K562 (cell line): Measurements from ENCODE around the gene CAMSAP3. TPM values are rescaled to one million over a fixed set of nuclear protein-coding genes. Genes with fewer than 3 reads are reported as not detected.

Experiments used
- BACH1 ChIP-seq: fragments of 200-800 bp; sonication (Bioruptor generic); IDR thresholded peaks from 2 replicates; pipeline ENCODE4 v1.6.1; 2016; ENCODE audit warnings: missing genetic modification characterization, missing compliant biosample characterization
- DMBX1 ChIP-seq: fragments of 250-450 bp; sonication (Bioruptor Pico); IDR thresholded peaks from 2 replicates; pipeline ENCODE4 v1.8.0; 2022; ENCODE audit warnings: inconsistent platforms, mild to moderate bottlenecking, moderate library complexity, borderline replicate concordance
- ELF1 ChIP-seq: fragments of 200-800 bp; sonication (Bioruptor generic); IDR thresholded peaks from 2 replicates; pipeline ENCODE4 v1.6.1; 2016; ENCODE audit warnings: missing genetic modification characterization, missing compliant biosample characterization
- KDM5B ChIP-seq: fragments of 200-600 bp; sonication (generic); IDR thresholded peaks from 2 replicates; pipeline ENCODE4 v1.6.1; 2012; ENCODE audit warnings: low read depth, mild to moderate bottlenecking, moderate library complexity, low read length, control low read depth, inconsistent platforms; ENCODE audit not compliant: insufficient replicate concordance
- MAZ ChIP-seq, 2 experiments: fragments of 450-650 bp in 1 of 2; sonication (generic) in 1 of 2; formaldehyde crosslinking; IDR thresholded peaks in 1 of 2; conservative IDR thresholded peaks in 1 of 2; 2 replicates each; pipeline versions ENCODE4 v1.4.0 to v1.5.0; 2020; ENCODE audit warnings: mild to moderate bottlenecking in 1 of 2, missing genetic modification reagents in 1 of 2
- MCM5 ChIP-seq: fragments of 450-650 bp; IDR thresholded peaks from 2 replicates; pipeline ENCODE4 v1.6.1; 2016; ENCODE audit warnings: low read depth
- MLLT1 ChIP-seq, 2 experiments: fragments of 450-650 bp; IDR thresholded peaks; 2 replicates each; pipeline ENCODE4 v1.6.1; 2016
- MYBL2 ChIP-seq, 2 experiments: fragments of 450-650 bp in 1 of 2; sonication (generic) in 1 of 2; formaldehyde crosslinking in 1 of 2; IDR thresholded peaks; 2 replicates each; pipeline versions ENCODE4 v1.6.1 to v1.8.1; 2017 to 2022; ENCODE audit warnings: borderline replicate concordance in 1 of 2, inconsistent platforms in 1 of 2, low read depth in 1 of 2, mild to moderate bottlenecking in 1 of 2, missing genetic modification reagents in 1 of 2, moderate library complexity in 1 of 2
- NRF1 ChIP-seq, 2 experiments: fragments of 450-650 bp; IDR thresholded peaks in 1 of 2; conservative IDR thresholded peaks in 1 of 2; 2 replicates each; pipeline ENCODE4 v1.6.1; 2014; ENCODE audit warnings: mild to moderate bottlenecking in 2 of 2
- POLR2G ChIP-seq: fragments of 200-400 bp; formaldehyde crosslinking; IDR thresholded peaks from 2 replicates; pipeline ENCODE4 v1.6.1; 2017; ENCODE audit warnings: low read depth, mild to moderate bottlenecking, antibody characterized with exemption, low read length, moderate library complexity
- POLR2H ChIP-seq: IDR thresholded peaks from 2 replicates; pipeline ENCODE4 v1.6.1; 2016; ENCODE audit warnings: missing genetic modification characterization, low read depth, mild to moderate bottlenecking, control low read depth, missing compliant biosample characterization, moderate library complexity
- RNF2 ChIP-seq: sonication (generic); IDR thresholded peaks from 2 replicates; pipeline ENCODE4 v1.6.1; 2016
- SUPT5H ChIP-seq: fragments of 450-650 bp; IDR thresholded peaks from 2 replicates; pipeline ENCODE4 v1.6.1; 2016
- TCF3 ChIP-seq: sonication (generic); formaldehyde crosslinking; IDR thresholded peaks from 2 replicates; pipeline ENCODE4 v1.4.0; 2020; ENCODE audit warnings: mild to moderate bottlenecking, missing genetic modification reagents
- UBTF ChIP-seq, 2 experiments: IDR thresholded peaks; 2 replicates each; pipeline ENCODE4 v1.6.1; 2012; ENCODE audit warnings: improper control_type of control experiment in 2 of 2, low read depth in 2 of 2, low read length in 2 of 2, borderline replicate concordance in 1 of 2
- USF1 ChIP-seq: sonication (generic); formaldehyde crosslinking; IDR thresholded peaks from 2 replicates; pipeline ENCODE4 v1.9.0; 2022; ENCODE audit warnings: mild to moderate bottlenecking, missing genetic modification reagents
- ZBTB7A ChIP-seq: IDR thresholded peaks from 2 replicates; pipeline ENCODE4 v1.6.1; 2011; ENCODE audit warnings: low read depth, mild to moderate bottlenecking, low read length, moderate library complexity, borderline replicate concordance; ENCODE audit not compliant: control insufficient read depth
- ZBTB8A ChIP-seq: fragments of 450-650 bp; IDR thresholded peaks from 2 replicates; pipeline ENCODE4 v1.6.1; 2018; ENCODE audit warnings: mild to moderate bottlenecking, moderate library complexity; ENCODE audit not compliant: partially characterized antibody
- ZNF395 ChIP-seq: fragments of 200-800 bp; sonication (Bioruptor generic); IDR thresholded peaks from 2 replicates; pipeline ENCODE4 v1.6.1; 2017; ENCODE audit warnings: missing genetic modification characterization, missing compliant biosample characterization
- ZNF76 ChIP-seq: fragments of 250-450 bp; sonication (Bioruptor Pico); IDR thresholded peaks from 2 replicates; pipeline ENCODE4 v1.4.0; 2020; ENCODE audit warnings: mild to moderate bottlenecking, moderate library complexity, borderline replicate concordance
- polyA plus RNA-seq, 8 experiments: library from polyadenylated mRNA; depleted of rRNA in 4 of 8; stranded (reverse) in 5 of 8; unstranded in 3 of 8; fragments of >200 nt; fragmentation: Nextera tagmentation in 2 of 8; fragmentation: Illumina TruSeq in 1 of 8; extraction: Ambion mirVana in 2 of 8; extraction: Trizol in 1 of 8; gene quantifications; 2 replicates each; pipeline versions ENCODE4 v1.2.1 to v1.2.3, GENCODE V29; 2011 to 2014; ENCODE audit warnings: inconsistent platforms in 1 of 8, missing spikeins in 1 of 8
- total RNA-seq, 7 experiments: library from RNA; depleted of rRNA in 6 of 7; stranded (reverse); fragments of >200 nt in 6 of 7; fragmentation: Illumina TruSeq in 2 of 7; extraction: Trizol in 2 of 7; gene quantifications; 2 replicates each; pipeline versions ENCODE4 v1.2.1 to v1.2.3, GENCODE V29; 2011 to 2021; ENCODE audit warnings: low replicate concordance in 1 of 7

Gene CAMSAP3
- total and polyA plus RNA-seq, 9 of the 15 experiments (the other 6 are each of a cell fraction or from before 2014, with no cell fraction given): 0.01 to 0.89 (median 0.22) TPM; not detected in 1

GRCh38 chr19:7636691-7637373 is 41.2 kb downstream of the CAMSAP3 start, which contains the start of gene STXBP2 (continued):
- TF ChIP-seq TCF3 (CRISPR knock-in tag): peak; percentile 24; the same call in 1 of the 2 replicates
- TF ChIP-seq KDM5B: peak; percentile 47
- TF ChIP-seq MAZ (CRISPR knock-in tag; conservative IDR thresholded peaks at IDR 0.05 in 1 of 2, IDR thresholded peaks at IDR 0.05 in 1 of 2): peak; percentile 55 to 65
- peak; percentile 95 for TF ChIP-seq ELF1 (tag)
- no peak for TF ChIP-seq MCM5
- TF ChIP-seq NRF1 (conservative IDR thresholded peaks at IDR 0.05 in 1 of 2, IDR thresholded peaks at IDR 0.05 in 1 of 2): peak; percentile 85 to 88
- TF ChIP-seq POLR2H: peak; percentile 52; the same call in 1 of the 2 replicates
- TF ChIP-seq BACH1: no peak
- peak in 1 of 2 experiments; percentile 92; a peak in 2 of 4 replicates for TF ChIP-seq MLLT1 (IDR thresholded peaks at IDR 0.05)
- TF ChIP-seq DMBX1: 0 out of 2 replicates have a peak, but pooled peaks have one; percentile 42
- peak; percentile 47; the same call in 1 of the 2 replicates for TF ChIP-seq ZBTB7A
- peak; percentile 86 for TF ChIP-seq POLR2G
- peak; percentile 15; the same call in 1 of the 2 replicates for TF ChIP-seq ZNF76 (CRISPR knock-in tag)
- peak; percentile 37; the same call in 1 of the 2 replicates for TF ChIP-seq ZNF395 (CRISPR knock-in tag)
- TF ChIP-seq MYBL2 (IDR thresholded peaks at IDR 0.05; ENCODE audit: low read depth): no peak
- no peak for TF ChIP-seq MYBL2 (CRISPR knock-in tag; IDR thresholded peaks at IDR 0.05; ENCODE audit: borderline replicate concordance)
- peak; percentile 34; the same call in 1 of the 2 replicates for TF ChIP-seq RNF2
- TF ChIP-seq SUPT5H: peak; percentile 78
- 0 out of 4 replicates have a peak, but pooled peaks of 1 of the 2 experiments have one; percentile 42 for TF ChIP-seq UBTF (IDR thresholded peaks at IDR 0.05; ENCODE audit: borderline replicate concordance in 1 of 2, low read depth in 2 of 2, low read length in 2 of 2)
- TF ChIP-seq USF1 (CRISPR knock-in tag): peak; percentile 58
- TF ChIP-seq ZBTB8A: no peak
